ENCODE measurements around the gene RPL18A. TPM values are rescaled to one million over a fixed set of nuclear protein-coding genes. Genes with fewer than 3 reads are reported as not detected.

Gene RPL18A
- total and polyA plus RNA-seq, 4 donors: 639 to 1,987 (median 1,843) TPM

DNA sequence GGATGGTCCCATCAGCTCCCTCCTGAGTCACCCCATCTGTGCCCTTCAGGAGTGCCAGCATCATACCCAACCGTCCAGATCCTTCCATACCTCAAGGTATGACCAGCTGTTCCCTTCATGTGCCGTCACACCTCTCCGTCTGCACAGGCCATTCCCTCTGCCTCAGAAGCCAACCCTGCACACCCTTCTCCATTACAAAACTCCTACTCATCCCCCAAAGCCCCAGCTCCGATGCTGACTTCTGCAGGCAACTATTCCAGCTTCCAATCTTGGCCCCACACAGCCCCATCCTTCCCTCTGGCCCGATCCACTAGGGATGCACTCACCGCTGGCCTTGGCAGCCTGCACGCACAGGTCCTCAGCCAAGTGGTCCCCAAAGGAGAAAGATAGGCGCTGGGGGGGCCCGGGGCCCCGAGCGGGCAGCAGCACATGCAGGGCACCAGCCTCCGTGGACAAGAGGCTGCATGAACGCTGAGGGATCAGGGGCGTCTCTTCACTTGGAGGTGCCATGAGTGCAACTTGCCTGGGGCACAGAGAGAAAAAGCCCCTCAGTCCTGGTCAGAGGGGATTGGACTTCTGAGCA, 15.7 kb upstream of the RPL18A start:
- no peak for DNase-seq

DNA sequence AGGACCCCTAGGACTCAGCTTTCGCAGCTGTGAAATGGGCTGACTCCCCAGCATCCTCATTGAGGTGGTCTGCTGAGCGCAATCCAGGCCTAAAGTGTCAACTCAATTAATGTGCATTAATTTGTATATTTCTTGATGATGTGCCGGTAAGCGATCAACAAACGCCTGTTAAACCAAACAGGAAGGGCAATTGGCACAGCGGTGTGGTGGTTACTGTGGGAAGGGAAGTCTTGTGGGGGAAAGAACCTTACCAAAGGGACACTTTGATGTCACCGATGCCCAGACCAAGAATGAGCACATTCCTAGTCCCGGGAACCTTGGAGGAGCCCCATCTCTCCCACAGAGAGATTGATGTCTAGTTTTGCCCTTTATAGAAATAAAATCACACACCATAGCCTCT, 13.6 kb upstream of the RPL18A start:
- ATAC-seq (ENCODE audit: insufficient read depth, low FRiP score) (no peak), DNase-seq (no peak)
- WGBS, 2 donors: 37 to 61% methylated on average over 8 of the region's 8 CpGs
- peaks cover 0 to under 1% (median 0%) of the 10 kb centered on the region in 4 donors for H3K9me3 ChIP-seq (ENCODE audit: control insufficient read depth in 4 of 4, insufficient read depth in 3 of 4, low read length in 3 of 4)
- H3K27ac ChIP-seq (ENCODE audit: low read depth in 1 of 2, low read length in 1 of 2): no peak overlapping the region
- H3K27me3 ChIP-seq (ENCODE audit: control insufficient read depth in 3 of 3, insufficient read depth in 3 of 3, low read length in 2 of 3): peaks cover 0 to 14% (median 0%) of the 10 kb centered on the region in 3 donors
- H3K4me1 ChIP-seq (ENCODE audit: control insufficient read depth in 5 of 5, insufficient read depth in 5 of 5, low read length in 5 of 5): peaks cover 0 to 8% (median 0%) of the 10 kb centered on the region in 5 donors
- H3K9ac ChIP-seq (ENCODE audit: insufficient read depth in 1 of 2, low read length in 2 of 2): no peak overlapping the region
- no peak overlapping the region for H3K4me3 ChIP-seq
- TF ChIP-seq, protein P1, sequence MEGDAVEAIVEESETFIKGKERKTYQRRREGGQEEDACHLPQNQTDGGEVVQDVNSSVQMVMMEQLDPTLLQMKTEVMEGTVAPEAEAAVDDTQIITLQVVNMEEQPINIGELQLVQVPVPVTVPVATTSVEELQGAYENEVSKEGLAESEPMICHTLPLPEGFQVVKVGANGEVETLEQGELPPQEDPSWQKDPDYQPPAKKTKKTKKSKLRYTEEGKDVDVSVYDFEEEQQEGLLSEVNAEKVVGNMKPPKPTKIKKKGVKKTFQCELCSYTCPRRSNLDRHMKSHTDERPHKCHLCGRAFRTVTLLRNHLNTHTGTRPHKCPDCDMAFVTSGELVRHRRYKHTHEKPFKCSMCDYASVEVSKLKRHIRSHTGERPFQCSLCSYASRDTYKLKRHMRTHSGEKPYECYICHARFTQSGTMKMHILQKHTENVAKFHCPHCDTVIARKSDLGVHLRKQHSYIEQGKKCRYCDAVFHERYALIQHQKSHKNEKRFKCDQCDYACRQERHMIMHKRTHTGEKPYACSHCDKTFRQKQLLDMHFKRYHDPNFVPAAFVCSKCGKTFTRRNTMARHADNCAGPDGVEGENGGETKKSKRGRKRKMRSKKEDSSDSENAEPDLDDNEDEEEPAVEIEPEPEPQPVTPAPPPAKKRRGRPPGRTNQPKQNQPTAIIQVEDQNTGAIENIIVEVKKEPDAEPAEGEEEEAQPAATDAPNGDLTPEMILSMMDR (IDR thresholded peaks at IDR 0.05; ENCODE audit: control extremely low read depth, extremely low read depth): no peak
- H3K36me3 ChIP-seq (ENCODE audit: control insufficient read depth in 4 of 4, insufficient read depth in 4 of 4, low read length in 4 of 4): peaks cover 0 to 10% (median 0%) of the 10 kb centered on the region in 4 donors

More for the DNA sequence above, 15.7 kb upstream of the RPL18A start:
- H3K4me1 ChIP-seq (ENCODE audit: control insufficient read depth in 5 of 5, insufficient read depth in 5 of 5, low read length in 5 of 5): peaks cover 0 to 8% (median 0%) of the 10 kb centered on the region in 5 donors
- no peak overlapping the region for H3K27ac ChIP-seq (ENCODE audit: low read depth in 1 of 2, low read length in 1 of 2)
- WGBS, 2 donors: 84 to 85% methylated on average over 14 of the region's 14 CpGs
- peaks cover 0 to 2% (median 0%) of the 10 kb centered on the region in 4 donors for H3K9me3 ChIP-seq (ENCODE audit: control insufficient read depth in 4 of 4, insufficient read depth in 3 of 4, low read length in 3 of 4)
- ATAC-seq (ENCODE audit: insufficient read depth, low FRiP score): no peak
- TF ChIP-seq, protein P1 (IDR thresholded peaks at IDR 0.05; ENCODE audit: control extremely low read depth, extremely low read depth): no peak
- peaks cover 0 to 15% (median 0%) of the 10 kb centered on the region in 3 donors for H3K27me3 ChIP-seq (ENCODE audit: control insufficient read depth in 3 of 3, insufficient read depth in 3 of 3, low read length in 2 of 3)
- no peak overlapping the region for H3K4me3 ChIP-seq
- H3K9ac ChIP-seq (ENCODE audit: insufficient read depth in 1 of 2, low read length in 2 of 2): no peak overlapping the region
- H3K36me3 ChIP-seq (ENCODE audit: control insufficient read depth in 4 of 4, insufficient read depth in 4 of 4, low read length in 4 of 4): peaks cover 0 to 16% (median 0%) of the 10 kb centered on the region in 4 donors

- H3K4me3 ChIP-seq: peak within 1 kb of the TSS; percentile 5
- H3K27ac ChIP-seq (ENCODE audit: low read depth in 1 of 2, low read length in 1 of 2): peak within 1 kb of the TSS in 1 of 2 donors; percentile 50
- DNase-seq (peak; percentile 86 to 88 (median 87)), ATAC-seq (ENCODE audit: insufficient read depth, low FRiP score) (peak; percentile 57)
- 4 to 6% methylated on average over 40 of the region's 40 CpGs for WGBS, 2 donors
- H3K9ac ChIP-seq (ENCODE audit: insufficient read depth in 1 of 2, low read length in 2 of 2): no peak within 1 kb of the TSS
- H3K27me3 ChIP-seq (ENCODE audit: control insufficient read depth in 3 of 3, insufficient read depth in 3 of 3, low read length in 2 of 3): peaks cover 0 to 10% (median 0%) of the 10 kb centered on the region in 3 donors
- peaks cover 0 to 6% (median 0%) of the 10 kb centered on the region in 4 donors for H3K36me3 ChIP-seq (ENCODE audit: control insufficient read depth in 4 of 4, insufficient read depth in 4 of 4, low read length in 4 of 4)
- peaks cover 0 to 7% (median 0%) of the 10 kb centered on the region in 5 donors for H3K4me1 ChIP-seq (ENCODE audit: control insufficient read depth in 5 of 5, insufficient read depth in 5 of 5, low read length in 5 of 5)
- H3K9me3 ChIP-seq (ENCODE audit: control insufficient read depth in 4 of 4, insufficient read depth in 3 of 4, low read length in 3 of 4): no peaks in the 10 kb centered on the region
- TF ChIP-seq, protein P1 (IDR thresholded peaks at IDR 0.05; ENCODE audit: control extremely low read depth, extremely low read depth): no peak
Observed at GRCh38 chr19:17847538-17848366, 12.0 kb upstream of the RPL18A start, which contains the start of gene JAK3. JAK3 (minus strand) TSS chr19:17847982; CDS start chr19:17844417, 3,565 bp downstream.
